Liver (tissue), 9 donors: Measurements from ENCODE around the gene HDAC9. TPM values are rescaled to one million over a fixed set of nuclear protein-coding genes. Genes with fewer than 3 reads are reported as not detected.

ENCODE experiments used
- DNase-seq: peaks from one replicate; pipeline ENCODE4 v3.0.0-alpha.2; 2017; ENCODE audit warnings: low spot score
- H3K27ac ChIP-seq, 2 donors: one replicate each; pipeline ENCODE4 v1.7.0; 2013; ENCODE audit warnings: inconsistent platforms in 2 of 2, low read length in 2 of 2, control low read depth in 1 of 2, low read depth in 1 of 2, mild to moderate bottlenecking in 1 of 2
- H3K27me3 ChIP-seq, 4 donors: one replicate each; pipeline versions ENCODE4 v1.6.1 to v1.7.0; 2013; ENCODE audit warnings: low read length in 3 of 4, inconsistent platforms in 1 of 4, mild to moderate bottlenecking in 1 of 4, moderate library complexity in 1 of 4; ENCODE audit not compliant: control insufficient read depth in 4 of 4, insufficient read depth in 4 of 4
- H3K36me3 ChIP-seq, 4 donors: one replicate each; pipeline versions ENCODE4 v1.6.1 to v1.7.0; 2013; ENCODE audit warnings: low read length in 3 of 4, mild to moderate bottlenecking in 3 of 4, low read depth in 1 of 4, moderate library complexity in 1 of 4; ENCODE audit not compliant: control insufficient read depth in 4 of 4, insufficient read depth in 3 of 4
- H3K4me1 ChIP-seq, 4 donors: one replicate each; pipeline versions ENCODE4 v1.6.1 to v1.7.0; 2013; ENCODE audit warnings: low read length in 3 of 4, mild to moderate bottlenecking in 3 of 4, moderate library complexity in 1 of 4; ENCODE audit not compliant: control insufficient read depth in 4 of 4, insufficient read depth in 4 of 4
- H3K4me3 ChIP-seq, 3 donors: one replicate each; pipeline versions ENCODE4 v1.6.1 to v1.7.0; 2013; ENCODE audit warnings: low read length in 3 of 3, control low read depth in 1 of 3, low read depth in 1 of 3, mild to moderate bottlenecking in 1 of 3
- H3K9ac ChIP-seq, 2 donors: one replicate each; pipeline ENCODE4 v1.7.0; 2013; ENCODE audit warnings: low read length in 2 of 2, mild to moderate bottlenecking in 2 of 2, moderate library complexity in 2 of 2, control low read depth in 1 of 2, low read depth in 1 of 2
- H3K9me3 ChIP-seq, 4 donors: one replicate each; pipeline versions ENCODE4 v1.6.1 to v1.7.0; 2013; ENCODE audit warnings: low read length in 3 of 4; ENCODE audit not compliant: control insufficient read depth in 4 of 4
- EGR1 ChIP-seq, 2 donors: IDR thresholded peaks; 2 replicates each; pipeline ENCODE4 v1.6.1; 2016 to 2018; ENCODE audit warnings: antibody characterized with exemption in 2 of 2, low read depth in 2 of 2
- FOXA1 ChIP-seq: IDR thresholded peaks from 2 replicates; pipeline ENCODE4 v1.6.1; 2016; ENCODE audit warnings: antibody characterized with exemption
- FOXA2 ChIP-seq: IDR thresholded peaks from 2 replicates; pipeline ENCODE4 v1.6.1; 2016; ENCODE audit warnings: antibody characterized with exemption
- GABPA ChIP-seq, 2 donors: IDR thresholded peaks in 1 of 2; conservative IDR thresholded peaks in 1 of 2; 2 replicates each; pipeline ENCODE4 v1.6.1; 2016; ENCODE audit warnings: antibody characterized with exemption in 2 of 2, mild to moderate bottlenecking in 1 of 2, moderate library complexity in 1 of 2
- JUND ChIP-seq, 2 donors: IDR thresholded peaks; 2 replicates each; pipeline ENCODE4 v1.6.1; 2016; ENCODE audit warnings: antibody characterized with exemption in 2 of 2
- NR2F2 ChIP-seq: IDR thresholded peaks from 2 replicates; pipeline ENCODE4 v1.6.1; 2016; ENCODE audit warnings: antibody characterized with exemption
- RAD21 ChIP-seq, 2 donors: IDR thresholded peaks; 2 replicates each; pipeline ENCODE4 v1.6.1; 2016; ENCODE audit warnings: antibody characterized with exemption in 2 of 2, mild to moderate bottlenecking in 2 of 2
- RXRA ChIP-seq, 2 donors: IDR thresholded peaks; 2 replicates each; pipeline ENCODE4 v1.6.1; 2017 to 2018; ENCODE audit warnings: antibody characterized with exemption in 2 of 2, mild to moderate bottlenecking in 1 of 2
- SP1 ChIP-seq: IDR thresholded peaks from 2 replicates; pipeline ENCODE4 v1.6.1; 2018; ENCODE audit warnings: antibody characterized with exemption, mild to moderate bottlenecking
- TAF1 ChIP-seq: conservative IDR thresholded peaks from 2 replicates; pipeline ENCODE4 v1.6.1; 2016; ENCODE audit warnings: antibody characterized with exemption, mild to moderate bottlenecking
- whole genome bisulfite sequencing: extraction: QIAGEN DNeasy Blood & Tissue Kit; methylation state at CpG from one replicate; pipeline ENCODE4 v1.1.7; 2013; 5-methylcytosine and 5-hydroxymethylcytosine counted together
- polyA plus RNA-seq, 2 donors: library from polyadenylated mRNA; stranded (reverse) in 1 of 2; unstranded in 1 of 2; fragments of 200-250 nt in 1 of 2; fragments of >200 nt in 1 of 2; fragmentation: Nextera tagmentation in 1 of 2; extraction: Ambion mirVana in 1 of 2; gene quantifications; one replicate each; pipeline versions ENCODE4 v1.2.1 to v1.2.3, GENCODE V29; 2013 to 2015
- total RNA-seq, 2 donors: library from RNA; depleted of rRNA; stranded (reverse); fragments of >200 nt; gene quantifications; one replicate each; pipeline ENCODE4 v1.2.3, GENCODE V29; 2014
- TF ChIP-seq, protein P1 (sequence below): IDR thresholded peaks from 2 replicates; pipeline ENCODE4 v1.6.1; 2016; ENCODE audit warnings: antibody characterized with exemption
- TF ChIP-seq, protein P2 (sequence below): IDR thresholded peaks from 2 replicates; pipeline ENCODE4 v1.6.1; 2016; ENCODE audit warnings: antibody characterized with exemption
- TF ChIP-seq, protein P3 (sequence below): fragments of 150-350 bp; IDR thresholded peaks from 2 replicates; pipeline ENCODE4 v1.5.1; 2017; ENCODE audit warnings: improper control_type of control experiment, low read depth, low read length; ENCODE audit not compliant: missing input control
- TF ChIP-seq, protein P4 (sequence below): IDR thresholded peaks from 2 replicates; pipeline ENCODE4 v1.6.1; 2016; ENCODE audit warnings: antibody characterized with exemption, mild to moderate bottlenecking
- donor health status: healthy.
- donor health status: healthy.
- donor health status: healthy.
- donor health status: healthy.
- donor health status: healthy.

HDAC9 gene
- total and polyA plus RNA-seq, 4 donors = 1.0 to 10.1 (median 2.3) TPM

DNA sequence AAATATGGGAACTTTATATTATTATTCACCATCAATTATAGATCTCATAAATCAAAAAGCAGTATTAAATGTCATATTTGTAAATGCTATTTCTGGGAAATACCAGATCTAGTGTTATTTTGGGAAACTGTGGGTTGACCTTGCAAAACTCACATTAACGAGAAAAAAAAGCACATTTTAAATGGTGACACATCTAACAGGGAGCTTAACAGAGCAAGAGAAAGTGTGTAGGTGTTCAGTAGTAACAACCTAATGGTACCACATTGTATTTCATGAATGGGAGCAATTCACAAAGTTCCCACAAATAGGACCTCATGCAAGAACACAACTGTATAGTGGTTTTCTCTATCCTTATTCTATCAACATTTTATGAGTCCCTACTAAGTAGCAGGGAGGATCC lies 26.2 kb upstream of the HDAC9 start:
- Histone ChIP-seq H3K27ac (no peak overlapping the region), H3K27me3 (no peaks in the 10 kb centered on the region), H3K4me1 (peaks cover 0 to 3% (median 0%) of the 10 kb centered on the region in 4 donors), H3K9me3 (peaks cover 0 to 2% (median 0%) of the 10 kb centered on the region in 4 donors), H3K9ac (no peak overlapping the region), H3K4me3 (no peak overlapping the region), H3K36me3 (no peaks in the 10 kb centered on the region)
- DNase-seq = no peak
- WGBS = 72% methylated on average over 1 of the region's 1 CpG
- no peak for TF ChIP-seq NR2F2
- no peak for TF ChIP-seq EGR1 (IDR thresholded peaks at IDR 0.05; ENCODE audit: low read depth in 2 of 2)
- TF ChIP-seq TAF1 = no peak
- TF ChIP-seq, protein P1, sequence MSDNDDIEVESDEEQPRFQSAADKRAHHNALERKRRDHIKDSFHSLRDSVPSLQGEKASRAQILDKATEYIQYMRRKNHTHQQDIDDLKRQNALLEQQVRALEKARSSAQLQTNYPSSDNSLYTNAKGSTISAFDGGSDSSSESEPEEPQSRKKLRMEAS = no peak
- TF ChIP-seq, protein P2, sequence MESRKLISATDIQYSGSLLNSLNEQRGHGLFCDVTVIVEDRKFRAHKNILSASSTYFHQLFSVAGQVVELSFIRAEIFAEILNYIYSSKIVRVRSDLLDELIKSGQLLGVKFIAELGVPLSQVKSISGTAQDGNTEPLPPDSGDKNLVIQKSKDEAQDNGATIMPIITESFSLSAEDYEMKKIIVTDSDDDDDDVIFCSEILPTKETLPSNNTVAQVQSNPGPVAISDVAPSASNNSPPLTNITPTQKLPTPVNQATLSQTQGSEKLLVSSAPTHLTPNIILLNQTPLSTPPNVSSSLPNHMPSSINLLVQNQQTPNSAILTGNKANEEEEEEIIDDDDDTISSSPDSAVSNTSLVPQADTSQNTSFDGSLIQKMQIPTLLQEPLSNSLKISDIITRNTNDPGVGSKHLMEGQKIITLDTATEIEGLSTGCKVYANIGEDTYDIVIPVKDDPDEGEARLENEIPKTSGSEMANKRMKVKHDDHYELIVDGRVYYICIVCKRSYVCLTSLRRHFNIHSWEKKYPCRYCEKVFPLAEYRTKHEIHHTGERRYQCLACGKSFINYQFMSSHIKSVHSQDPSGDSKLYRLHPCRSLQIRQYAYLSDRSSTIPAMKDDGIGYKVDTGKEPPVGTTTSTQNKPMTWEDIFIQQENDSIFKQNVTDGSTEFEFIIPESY = no peak
- no peak for TF ChIP-seq GABPA (IDR thresholded peaks at IDR 0.05 in 1 of 2, conservative IDR thresholded peaks at IDR 0.05 in 1 of 2)
- no peak for TF ChIP-seq SP1
- TF ChIP-seq, protein P3, sequence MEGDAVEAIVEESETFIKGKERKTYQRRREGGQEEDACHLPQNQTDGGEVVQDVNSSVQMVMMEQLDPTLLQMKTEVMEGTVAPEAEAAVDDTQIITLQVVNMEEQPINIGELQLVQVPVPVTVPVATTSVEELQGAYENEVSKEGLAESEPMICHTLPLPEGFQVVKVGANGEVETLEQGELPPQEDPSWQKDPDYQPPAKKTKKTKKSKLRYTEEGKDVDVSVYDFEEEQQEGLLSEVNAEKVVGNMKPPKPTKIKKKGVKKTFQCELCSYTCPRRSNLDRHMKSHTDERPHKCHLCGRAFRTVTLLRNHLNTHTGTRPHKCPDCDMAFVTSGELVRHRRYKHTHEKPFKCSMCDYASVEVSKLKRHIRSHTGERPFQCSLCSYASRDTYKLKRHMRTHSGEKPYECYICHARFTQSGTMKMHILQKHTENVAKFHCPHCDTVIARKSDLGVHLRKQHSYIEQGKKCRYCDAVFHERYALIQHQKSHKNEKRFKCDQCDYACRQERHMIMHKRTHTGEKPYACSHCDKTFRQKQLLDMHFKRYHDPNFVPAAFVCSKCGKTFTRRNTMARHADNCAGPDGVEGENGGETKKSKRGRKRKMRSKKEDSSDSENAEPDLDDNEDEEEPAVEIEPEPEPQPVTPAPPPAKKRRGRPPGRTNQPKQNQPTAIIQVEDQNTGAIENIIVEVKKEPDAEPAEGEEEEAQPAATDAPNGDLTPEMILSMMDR = no peak
- TF ChIP-seq FOXA2 = no peak
- TF ChIP-seq RAD21 (IDR thresholded peaks at IDR 0.05) = no peak

DNA sequence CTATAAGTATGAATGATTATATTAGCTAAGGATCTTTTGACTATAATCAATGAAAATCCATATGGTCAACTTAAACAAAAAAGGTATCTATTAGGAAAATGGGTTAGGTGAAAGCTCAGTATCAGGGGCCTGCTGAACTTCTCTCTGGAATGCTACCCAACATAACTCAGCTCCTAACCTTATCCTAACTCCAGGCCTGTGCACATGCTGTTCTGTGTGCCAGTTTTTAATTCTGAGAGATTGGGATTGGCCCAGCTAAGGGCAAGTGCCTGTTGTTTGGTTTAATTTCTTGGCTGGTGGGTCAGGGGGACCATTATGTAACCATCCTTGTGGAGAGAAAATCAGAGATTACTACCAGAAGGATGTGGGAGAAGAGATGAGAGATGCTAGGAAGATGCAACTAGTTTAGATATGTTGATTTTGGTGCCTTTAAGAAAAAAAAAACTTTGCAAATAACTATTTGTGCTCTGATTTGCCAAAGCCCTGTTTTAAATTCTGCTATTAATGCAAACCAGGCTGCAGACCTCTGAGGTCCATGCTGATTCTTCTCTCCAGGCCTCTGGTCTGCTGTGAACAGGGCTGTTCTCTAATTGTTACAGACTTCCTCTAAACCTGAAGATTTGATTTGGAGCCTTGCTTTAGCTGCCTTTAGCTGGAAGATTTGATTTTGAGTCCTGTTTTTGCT lies 23.9 kb upstream of the HDAC9 start:
- no peak for TF ChIP-seq NR2F2
- no peak for TF ChIP-seq SP1
- TF ChIP-seq, protein P4, sequence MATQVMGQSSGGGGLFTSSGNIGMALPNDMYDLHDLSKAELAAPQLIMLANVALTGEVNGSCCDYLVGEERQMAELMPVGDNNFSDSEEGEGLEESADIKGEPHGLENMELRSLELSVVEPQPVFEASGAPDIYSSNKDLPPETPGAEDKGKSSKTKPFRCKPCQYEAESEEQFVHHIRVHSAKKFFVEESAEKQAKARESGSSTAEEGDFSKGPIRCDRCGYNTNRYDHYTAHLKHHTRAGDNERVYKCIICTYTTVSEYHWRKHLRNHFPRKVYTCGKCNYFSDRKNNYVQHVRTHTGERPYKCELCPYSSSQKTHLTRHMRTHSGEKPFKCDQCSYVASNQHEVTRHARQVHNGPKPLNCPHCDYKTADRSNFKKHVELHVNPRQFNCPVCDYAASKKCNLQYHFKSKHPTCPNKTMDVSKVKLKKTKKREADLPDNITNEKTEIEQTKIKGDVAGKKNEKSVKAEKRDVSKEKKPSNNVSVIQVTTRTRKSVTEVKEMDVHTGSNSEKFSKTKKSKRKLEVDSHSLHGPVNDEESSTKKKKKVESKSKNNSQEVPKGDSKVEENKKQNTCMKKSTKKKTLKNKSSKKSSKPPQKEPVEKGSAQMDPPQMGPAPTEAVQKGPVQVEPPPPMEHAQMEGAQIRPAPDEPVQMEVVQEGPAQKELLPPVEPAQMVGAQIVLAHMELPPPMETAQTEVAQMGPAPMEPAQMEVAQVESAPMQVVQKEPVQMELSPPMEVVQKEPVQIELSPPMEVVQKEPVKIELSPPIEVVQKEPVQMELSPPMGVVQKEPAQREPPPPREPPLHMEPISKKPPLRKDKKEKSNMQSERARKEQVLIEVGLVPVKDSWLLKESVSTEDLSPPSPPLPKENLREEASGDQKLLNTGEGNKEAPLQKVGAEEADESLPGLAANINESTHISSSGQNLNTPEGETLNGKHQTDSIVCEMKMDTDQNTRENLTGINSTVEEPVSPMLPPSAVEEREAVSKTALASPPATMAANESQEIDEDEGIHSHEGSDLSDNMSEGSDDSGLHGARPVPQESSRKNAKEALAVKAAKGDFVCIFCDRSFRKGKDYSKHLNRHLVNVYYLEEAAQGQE = no peak
- TF ChIP-seq RXRA (IDR thresholded peaks at IDR 0.05) = no peak
- TF ChIP-seq JUND (IDR thresholded peaks at IDR 0.05) = no peak
- TF ChIP-seq FOXA1 = no peak
- H3K4me1 ChIP-seq = peaks cover 0 to 3% (median 0%) of the 10 kb centered on the region in 4 donors
- no peaks in the 10 kb centered on the region for H3K36me3 ChIP-seq
- H3K9ac ChIP-seq = no peak overlapping the region
- no peak overlapping the region for H3K27ac ChIP-seq
- no peak for DNase-seq
- H3K9me3 ChIP-seq = peaks cover 0 to 2% (median 0%) of the 10 kb centered on the region in 4 donors
- H3K27me3 ChIP-seq = no peaks in the 10 kb centered on the region
- H3K4me3 ChIP-seq = no peak overlapping the region
